Endodermal cell (in vitro differentiated cells): Measurements from ENCODE around the gene JADE2. TPM values are rescaled to one million over a fixed set of nuclear protein-coding genes. Genes with fewer than 3 reads are reported as not detected.

Source experiments
- DNase-seq: peaks from one replicate; pipeline ENCODE4 v3.0.0-alpha.2; 2017
- H3K27ac ChIP-seq: 2 replicates; pipeline ENCODE4 v1.5.1; 2013; ENCODE audit warnings: mild to moderate bottlenecking, low read depth, low read length, moderate library complexity
- H3K27me3 ChIP-seq: 2 replicates; pipeline ENCODE4 v1.6.1; 2013; ENCODE audit warnings: mild to moderate bottlenecking, low read length, moderate library complexity; ENCODE audit not compliant: insufficient read depth, control insufficient read depth, poor library complexity, severe bottlenecking
- H3K36me3 ChIP-seq: 2 replicates; pipeline ENCODE4 v1.7.0; 2013; ENCODE audit warnings: mild to moderate bottlenecking, low read length, moderate library complexity; ENCODE audit not compliant: control insufficient read depth, insufficient read depth
- H3K4me1 ChIP-seq: one replicate; pipeline ENCODE4 v1.7.0; 2013; ENCODE audit warnings: low read length; ENCODE audit not compliant: control insufficient read depth, insufficient read depth
- H3K4me3 ChIP-seq: 2 replicates; pipeline ENCODE4 v1.5.1; 2013; ENCODE audit warnings: mild to moderate bottlenecking, low read length, moderate library complexity
- H3K9ac ChIP-seq: 2 replicates; pipeline ENCODE4 v1.6.1; 2013; ENCODE audit warnings: mild to moderate bottlenecking, low read length, moderate library complexity; ENCODE audit not compliant: poor library complexity, severe bottlenecking; ENCODE audit errors: extremely low read depth
- H3K9me3 ChIP-seq: 2 replicates; pipeline ENCODE4 v1.6.1; 2013; ENCODE audit warnings: mild to moderate bottlenecking, low read length, moderate library complexity; ENCODE audit not compliant: control insufficient read depth
- H3K27ac Mint-ChIP-seq: 2 replicates; pipeline ENCODE4 v1.8.0; 2020; ENCODE audit warnings: mixed read lengths
- H3K27me3 Mint-ChIP-seq: 2 replicates; pipeline ENCODE4 v1.8.0; 2021; ENCODE audit warnings: mild to moderate bottlenecking, mixed read lengths; ENCODE audit not compliant: insufficient read depth
- H3K36me3 Mint-ChIP-seq: 2 replicates; pipeline ENCODE4 v1.8.0; 2020; ENCODE audit warnings: low read depth, mixed read lengths
- H3K4me1 Mint-ChIP-seq: 2 replicates; pipeline ENCODE4 v1.8.0; 2020; ENCODE audit warnings: mixed read lengths
- H3K4me3 Mint-ChIP-seq: 2 replicates; pipeline ENCODE4 v1.8.0; 2020; ENCODE audit warnings: mild to moderate bottlenecking, moderate library complexity, mixed read lengths
- H3K9me3 Mint-ChIP-seq: 2 replicates; pipeline ENCODE4 v1.8.0; 2020; ENCODE audit warnings: mild to moderate bottlenecking, mixed read lengths
- CTCF ChIP-seq: fragments of 200-600 bp; sonication (generic); conservative IDR thresholded peaks from 2 replicates; pipeline ENCODE4 v1.5.0; 2021; ENCODE audit warnings: antibody characterized with exemption, mild to moderate bottlenecking
- WGBS, 2 experiments: methylation state at CpG; one replicate each; pipeline versions ENCODE4 v1.1.5 to v1.1.7; 2013; ENCODE audit warnings: missing lambda C conversion rate in 2 of 2, mixed read lengths in 1 of 2; ENCODE audit not compliant: insufficient coverage in 1 of 2, insufficient read length in 1 of 2; 5-methylcytosine and 5-hydroxymethylcytosine counted together
- total RNA-seq, 2 donors: library from RNA; stranded (reverse); fragmentation: NEBNext Ultra II Directional in 1 of 2; extraction: Animal tissue kit (Norgen Biotek cat#: 25700) in 1 of 2; gene quantifications; 2 replicates in 1 of 2; 3 replicates in 1 of 2; pipeline ENCODE4 v1.2.1, GENCODE V29; 2021

JADE2 gene
- total RNA-seq, 2 donors from 2014 or later = 33.9 to 51.9 TPM

- no peak overlapping the region for H3K27ac ChIP-seq
- H3K9ac ChIP-seq = no peak overlapping the region
- no peaks in the 10 kb centered on the region for H3K4me1 ChIP-seq
- no peak overlapping the region for H3K27ac Mint-ChIP-seq
- TF ChIP-seq CTCF = no peak
- WGBS, 2 experiments = 96 to 100% methylated on average over 1 of the region's 1 CpG
- H3K4me1 Mint-ChIP-seq = no peaks in the 10 kb centered on the region
- no peak for DNase-seq
- H3K4me3 Mint-ChIP-seq = no peak overlapping the region
- H3K27me3 Mint-ChIP-seq = no peaks in the 10 kb centered on the region
- H3K9me3 Mint-ChIP-seq = no peaks in the 10 kb centered on the region
- H3K36me3 Mint-ChIP-seq = peaks cover 18% of the 10 kb centered on the region
- H3K36me3 ChIP-seq = peaks cover 19% of the 10 kb centered on the region
- H3K4me3 ChIP-seq = no peak overlapping the region
- no peaks in the 10 kb centered on the region for H3K27me3 ChIP-seq
- no peaks in the 10 kb centered on the region for H3K9me3 ChIP-seq
Observed at GRCh38 chr5:134625559-134625958, 100.1 kb downstream of the JADE2 start.

GRCh38 chr5:134626369-134627014 lies 101.0 kb downstream of the JADE2 start:
- WGBS, 2 experiments = 92 to 100% methylated on average over 1 of the region's 2 CpGs
- Histone ChIP-seq H3K4me3 (no peak overlapping the region), H3K4me1 (no peaks in the 10 kb centered on the region), H3K36me3 (peaks cover 12% of the 10 kb centered on the region), H3K9me3 (no peaks in the 10 kb centered on the region), H3K27ac (no peak overlapping the region), H3K27me3 (no peaks in the 10 kb centered on the region), H3K9ac (no peak overlapping the region)
- no peaks in the 10 kb centered on the region for H3K4me1 Mint-ChIP-seq
- no peak for TF ChIP-seq CTCF
- no peak for DNase-seq
- peak overlapping the region; percentile 2 for H3K27ac Mint-ChIP-seq
- no peak overlapping the region for H3K4me3 Mint-ChIP-seq
- H3K36me3 Mint-ChIP-seq = peaks cover 12% of the 10 kb centered on the region
- H3K9me3 Mint-ChIP-seq = no peaks in the 10 kb centered on the region
- no peaks in the 10 kb centered on the region for H3K27me3 Mint-ChIP-seq

Other genes starting within 250 kb of the JADE2 start
- 1 to 10 TPM; 2.3 to 5.2 TPM for gene CDKL3, start 158.5 kb upstream of the JADE2 start, total RNA-seq
- gene UBE2B, start 154.1 kb upstream of the JADE2 start, total RNA-seq = 10 to 100 TPM; 54.5 to 62.0 TPM
- gene CDKN2AIPNL, start 113.8 kb upstream of the JADE2 start, total RNA-seq = 10 to 100 TPM; 51.8 to 62.0 TPM
- gene SAR1B, start 107.2 kb downstream of the JADE2 start, total RNA-seq = 10 to 100 TPM; 18.4 to 24.2 TPM
- 10 to 100 TPM; 26.5 to 32.1 TPM for gene SEC24A, start 123.1 kb downstream of the JADE2 start, total RNA-seq
- gene CAMLG, start 212.9 kb downstream of the JADE2 start, total RNA-seq = 10 to 100 TPM; 23.3 to 25.6 TPM
- 10 to 100 TPM; 78.7 to 79.4 TPM for gene DDX46, start 233.1 kb downstream of the JADE2 start, total RNA-seq